ENCODE results near the gene TLR8.
A peak's percentile ranks its signal among the peaks of the same experiment; 100 is the strongest.
"Not testable (repeated sequence)": the region's sequence is repeated elsewhere in the genome, so short reads cannot be mapped to it uniquely, and the experiment has no call there.

TLR8 gene

GRCh38 chrX:12896935-12897334, 9.5 kb upstream of the TLR8 start:
- DNase-seq (ENCODE audit: low read depth in 1 of 2, low spot score in 1 of 2) = no peak

GRCh38 chrX:12898073-12898472, 8.3 kb upstream of the TLR8 start:
- no peak for DNase-seq (ENCODE audit: low read depth in 1 of 2, low spot score in 1 of 2)

GRCh38 chrX:12899506-12899905, 6.9 kb upstream of the TLR8 start:
- DNase-seq (ENCODE audit: low read depth in 1 of 2, low spot score in 1 of 2) = no peak

GRCh38 chrX:12901486-12901885, 4.9 kb upstream of the TLR8 start:
- peak; percentile 30 to 39 for DNase-seq (ENCODE audit: low read depth in 1 of 2, low spot score in 1 of 2)

- DNase-seq (ENCODE audit: low read depth in 1 of 2, low spot score in 1 of 2) = no peak
Observed at GRCh38 chrX:12903646-12904045, 2.8 kb upstream of the TLR8 start.

GRCh38 chrX:12910423-12911121, 4.2 kb downstream of the TLR8 start:
- DNase-seq (ENCODE audit: low read depth in 1 of 2, low spot score in 1 of 2) = no peak

GRCh38 chrX:12911122-12911470, 4.7 kb downstream of the TLR8 start:
- DNase-seq (ENCODE audit: low read depth in 1 of 2, low spot score in 1 of 2) = no peak

GRCh38 chrX:12912791-12913482, 6.5 kb downstream of the TLR8 start:
- DNase-seq (ENCODE audit: low read depth in 1 of 2, low spot score in 1 of 2) = no peak

- no peak for DNase-seq (ENCODE audit: low read depth in 1 of 2, low spot score in 1 of 2)
Observed at GRCh38 chrX:12917753-12918152, 11.3 kb downstream of the TLR8 start.

GRCh38 chrX:12919051-12919450, 12.6 kb downstream of the TLR8 start:
- DNase-seq (ENCODE audit: low read depth in 1 of 2, low spot score in 1 of 2) = no peak

- DNase-seq (ENCODE audit: low read depth in 1 of 2, low spot score in 1 of 2) = no peak
Observed at GRCh38 chrX:12919620-12920019, 13.2 kb downstream of the TLR8 start.

- DNase-seq (ENCODE audit: low read depth in 1 of 2, low spot score in 1 of 2) = no peak
Observed at GRCh38 chrX:12920990-12921389, 14.6 kb downstream of the TLR8 start.

GRCh38 chrX:12921886-12922598, 15.6 kb downstream of the TLR8 start:
- DNase-seq (ENCODE audit: low read depth in 1 of 2, low spot score in 1 of 2) = no peak

GRCh38 chrX:12922599-12922919, 16.1 kb downstream of the TLR8 start:
- DNase-seq (ENCODE audit: low read depth in 1 of 2, low spot score in 1 of 2) = no peak

GRCh38 chrX:12929701-12930100, 23.3 kb downstream of the TLR8 start:
- DNase-seq (ENCODE audit: low read depth in 1 of 2, low spot score in 1 of 2) = no peak

GRCh38 chrX:12930150-12930549, 23.7 kb downstream of the TLR8 start:
- DNase-seq (ENCODE audit: low read depth in 1 of 2, low spot score in 1 of 2) = no peak

GRCh38 chrX:12932244-12932643, 25.8 kb downstream of the TLR8 start:
- no peak for DNase-seq (ENCODE audit: low read depth in 1 of 2, low spot score in 1 of 2)

GRCh38 chrX:12934850-12935249, 28.4 kb downstream of the TLR8 start:
- DNase-seq (ENCODE audit: low read depth in 1 of 2, low spot score in 1 of 2) = no peak

- no peak for DNase-seq (ENCODE audit: low read depth in 1 of 2, low spot score in 1 of 2)
Observed at GRCh38 chrX:12936947-12937346, 30.5 kb downstream of the TLR8 start.

- DNase-seq (ENCODE audit: low read depth in 1 of 2, low spot score in 1 of 2) = not testable (repeated sequence)
Observed at GRCh38 chrX:12940471-12940870, 34.1 kb downstream of the TLR8 start.

- DNase-seq (ENCODE audit: low read depth in 1 of 2, low spot score in 1 of 2) = not testable (repeated sequence)
Observed at GRCh38 chrX:12943592-12943991, 37.2 kb downstream of the TLR8 start.

GRCh38 chrX:12944452-12944851, 38.0 kb downstream of the TLR8 start:
- DNase-seq (ENCODE audit: low read depth in 1 of 2, low spot score in 1 of 2) = not testable (repeated sequence)
